Right atrium auricular region (tissue), 2 donors: ENCODE data around the gene EFEMP1. TPM values are rescaled to one million over a fixed set of nuclear protein-coding genes. Genes with fewer than 3 reads are reported as not detected.

Source experiments
- DNase-seq: peaks from one replicate; pipeline ENCODE4 v3.0.0-alpha.2; 2019; ENCODE audit warnings: low spot score
- H3K27ac ChIP-seq, 2 donors: fragments of 200-600 bp; sonication (generic); 1 replicate in 1 of 2; 2 replicates in 1 of 2; pipeline ENCODE4 v1.5.1; 2016 to 2019
- H3K27me3 ChIP-seq, 2 donors: fragments of 200-600 bp; sonication (generic); one replicate each; pipeline versions ENCODE4 v1.5.1 to v1.6.0; 2017 to 2019
- H3K36me3 ChIP-seq: fragments of 200-600 bp; sonication (generic); one replicate; pipeline ENCODE4 v1.5.1; 2016
- H3K4me1 ChIP-seq, 2 donors: fragments of 200-600 bp; sonication (generic); one replicate each; pipeline versions ENCODE4 v1.5.1 to v1.6.0; 2017 to 2019
- H3K4me3 ChIP-seq, 2 donors: fragments of 200-600 bp; sonication (generic); 1 replicate in 1 of 2; 2 replicates in 1 of 2; pipeline ENCODE4 v1.5.1; 2017 to 2019; ENCODE audit warnings: mild to moderate bottlenecking in 1 of 2, moderate library complexity in 1 of 2
- H3K9me3 ChIP-seq, 2 donors: fragments of 200-600 bp; sonication (generic); one replicate each; pipeline ENCODE4 v1.5.1; 2019
- CTCF ChIP-seq, 2 donors: fragments of 200-600 bp; sonication (generic); IDR thresholded peaks; one replicate each; pipeline ENCODE4 v1.5.1; 2019; ENCODE audit warnings: antibody characterized with exemption in 2 of 2
- total RNA-seq, 2 donors: library from RNA; depleted of rRNA; stranded (reverse); fragments of >200 nt; gene quantifications; one replicate each; pipeline ENCODE4 v1.1.0, GENCODE V29; 2016

The EFEMP1 gene
- total RNA-seq, 2 donors from 2014 or later = 246 to 308 TPM

- no peak overlapping the region for H3K27ac ChIP-seq
- no peak for TF ChIP-seq CTCF (IDR thresholded peaks at IDR 0.05)
Observed at GRCh38 chr2:55844986-55845385, 78.6 kb downstream of the EFEMP1 start.

GRCh38 chr2:55843994-55844345 is 79.6 kb downstream of the EFEMP1 start:
- Histone ChIP-seq H3K4me1 (peaks cover 0 to 10% of the 10 kb centered on the region in 2 donors), H3K27ac (peak overlapping the region in 1 of 2 donors; percentile 44), H3K27me3 (no peaks in the 10 kb centered on the region), H3K36me3 (no peaks in the 10 kb centered on the region), H3K4me3 (no peak overlapping the region), H3K9me3 (no peaks in the 10 kb centered on the region)
- TF ChIP-seq CTCF (IDR thresholded peaks at IDR 0.05) = no peak
- DNase-seq = no peak

More at GRCh38 chr2:55844986-55845385, 78.6 kb downstream of the EFEMP1 start:
- Histone ChIP-seq H3K9me3 (no peaks in the 10 kb centered on the region), H3K36me3 (no peaks in the 10 kb centered on the region), H3K4me1 (peaks cover 0 to 10% of the 10 kb centered on the region in 2 donors), H3K27me3 (no peaks in the 10 kb centered on the region), H3K4me3 (no peak overlapping the region)
- DNase-seq = no peak

- no peak for TF ChIP-seq CTCF (IDR thresholded peaks at IDR 0.05)
- Histone ChIP-seq H3K4me3 (no peak overlapping the region), H3K9me3 (no peaks in the 10 kb centered on the region), H3K27me3 (no peaks in the 10 kb centered on the region), H3K27ac (peak overlapping the region in 1 of 2 donors; percentile 44), H3K36me3 (no peaks in the 10 kb centered on the region), H3K4me1 (peaks cover 0 to 10% of the 10 kb centered on the region in 2 donors)
- no peak for DNase-seq
Observed at GRCh38 chr2:55843096-55843993, 80.2 kb downstream of the EFEMP1 start.

- no peak for TF ChIP-seq CTCF (IDR thresholded peaks at IDR 0.05)
- no peak for DNase-seq
- no peaks in the 10 kb centered on the region for H3K27me3 ChIP-seq
- no peaks in the 10 kb centered on the region for H3K9me3 ChIP-seq
- H3K27ac ChIP-seq = no peak overlapping the region
- no peaks in the 10 kb centered on the region for H3K36me3 ChIP-seq
- peaks cover 0 to 10% of the 10 kb centered on the region in 2 donors for H3K4me1 ChIP-seq
- H3K4me3 ChIP-seq = no peak overlapping the region
Observed at GRCh38 chr2:55842046-55842445, 81.5 kb downstream of the EFEMP1 start.

- Histone ChIP-seq H3K36me3 (no peaks in the 10 kb centered on the region), H3K27ac (peak overlapping the region in 1 of 2 donors; percentile 66), H3K4me3 (no peak overlapping the region), H3K4me1 (peaks cover 0 to 10% of the 10 kb centered on the region in 2 donors), H3K9me3 (no peaks in the 10 kb centered on the region), H3K27me3 (no peaks in the 10 kb centered on the region)
- no peak for TF ChIP-seq CTCF (IDR thresholded peaks at IDR 0.05)
- no peak for DNase-seq
Observed at GRCh38 chr2:55840460-55840859, 83.1 kb downstream of the EFEMP1 start.
